Progenitor cell of endocrine pancreas (in vitro differentiated cells): ENCODE data around the gene ZNF775. TPM values are rescaled to one million over a fixed set of nuclear protein-coding genes. Genes with fewer than 3 reads are reported as not detected.

Source experiments
- DNase-seq: peaks from one replicate; pipeline ENCODE4 v3.0.0; 2021; ENCODE audit warnings: low spot score; ENCODE audit not compliant: unreplicated experiment
- H3K27ac Mint-ChIP-seq: 2 replicates; pipeline ENCODE4 v1.8.0; 2021; ENCODE audit warnings: mild to moderate bottlenecking, moderate library complexity, mixed read lengths
- H3K27me3 Mint-ChIP-seq: 2 replicates; pipeline ENCODE4 v1.8.0; 2021; ENCODE audit warnings: mixed read lengths
- H3K36me3 Mint-ChIP-seq: 2 replicates; pipeline ENCODE4 v1.8.0; 2022; ENCODE audit warnings: mixed read lengths; ENCODE audit not compliant: insufficient read depth
- H3K4me1 Mint-ChIP-seq: 2 replicates; pipeline ENCODE4 v1.8.0; 2021; ENCODE audit warnings: low read depth, mixed read lengths
- H3K4me3 Mint-ChIP-seq: 2 replicates; pipeline ENCODE4 v1.8.0; 2021; ENCODE audit warnings: low read depth, mild to moderate bottlenecking, moderate library complexity, mixed read lengths
- H3K9me3 Mint-ChIP-seq: 2 replicates; pipeline ENCODE4 v1.8.0; 2021; ENCODE audit warnings: low read depth, mixed read lengths
- CTCF ChIP-seq: fragments of 200-600 bp; sonication (generic); IDR thresholded peaks from one replicate; pipeline ENCODE4 v1.5.0; 2021; ENCODE audit warnings: antibody characterized with exemption, mild to moderate bottlenecking; ENCODE audit not compliant: unreplicated experiment
- total RNA-seq: library from RNA; stranded (reverse); gene quantifications from 2 replicates; pipeline ENCODE4 v1.2.1, GENCODE V29; 2021

Gene ZNF775
- total RNA-seq, 1 donor from 2014 or later: 10.8 TPM

GRCh38 chr7:150429699-150430098, 50.6 kb downstream of the ZNF775 start:
- no peaks in the 10 kb centered on the region for H3K36me3 Mint-ChIP-seq
- no peaks in the 10 kb centered on the region for H3K9me3 Mint-ChIP-seq
- no peak for TF ChIP-seq CTCF
- no peak overlapping the region for H3K4me3 Mint-ChIP-seq
- no peaks in the 10 kb centered on the region for H3K4me1 Mint-ChIP-seq
- DNase-seq: no peak
- peaks cover 31% of the 10 kb centered on the region for H3K27me3 Mint-ChIP-seq
- H3K27ac Mint-ChIP-seq: no peak overlapping the region

- Mint-ChIP-seq H3K4me1 (no peaks in the 10 kb centered on the region), H3K27me3 (peaks cover 31% of the 10 kb centered on the region), H3K9me3 (no peaks in the 10 kb centered on the region), H3K27ac (no peak overlapping the region), H3K36me3 (no peaks in the 10 kb centered on the region), H3K4me3 (no peak overlapping the region)
- no peak for DNase-seq
- TF ChIP-seq CTCF: no peak
Observed at GRCh38 chr7:150430465-150431085, 51.4 kb downstream of the ZNF775 start.

GRCh38 chr7:150431839-150432658, 52.9 kb downstream of the ZNF775 start:
- H3K27me3 Mint-ChIP-seq: peaks cover 31% of the 10 kb centered on the region
- H3K9me3 Mint-ChIP-seq: no peaks in the 10 kb centered on the region
- no peaks in the 10 kb centered on the region for H3K4me1 Mint-ChIP-seq
- DNase-seq: no peak
- H3K36me3 Mint-ChIP-seq: no peaks in the 10 kb centered on the region
- H3K27ac Mint-ChIP-seq: no peak overlapping the region
- TF ChIP-seq CTCF: no peak
- no peak overlapping the region for H3K4me3 Mint-ChIP-seq

GRCh38 chr7:150432915-150433892, 54.1 kb downstream of the ZNF775 start:
- no peak for DNase-seq
- Mint-ChIP-seq H3K9me3 (no peaks in the 10 kb centered on the region), H3K4me1 (no peaks in the 10 kb centered on the region), H3K36me3 (no peaks in the 10 kb centered on the region), H3K4me3 (no peak overlapping the region), H3K27me3 (peaks cover 29% of the 10 kb centered on the region), H3K27ac (no peak overlapping the region)
- no peak for TF ChIP-seq CTCF

- no peak for DNase-seq
- H3K27me3 Mint-ChIP-seq: peaks cover 28% of the 10 kb centered on the region
- no peak for TF ChIP-seq CTCF
Observed at GRCh38 chr7:150434240-150434639, 55.1 kb downstream of the ZNF775 start.

More at GRCh38 chr7:150434240-150434639, 55.1 kb downstream of the ZNF775 start:
- Mint-ChIP-seq H3K27ac (no peak overlapping the region), H3K4me3 (no peak overlapping the region), H3K9me3 (no peaks in the 10 kb centered on the region), H3K36me3 (no peaks in the 10 kb centered on the region), H3K4me1 (no peaks in the 10 kb centered on the region)
